RWPE2 (cell line): Measurements from ENCODE around the gene NANOS2.
A peak's percentile ranks its signal among the peaks of the same experiment; 100 is the strongest.

Experiments used
- ATAC-seq: fragments of 200-7000 bp; cut with Tn5 transposase; 3 replicates; pipeline ENCODE4 v1.9.1; 2021; ENCODE audit warnings: low read depth
- DNase-seq: peaks from one replicate; pipeline ENCODE4 v3.0.0-alpha.2; 2020; ENCODE audit warnings: low spot score
- H3K27ac ChIP-seq: fragments of 450-650 bp; 2 replicates; pipeline ENCODE4 v1.5.1; 2017; ENCODE audit warnings: mild to moderate bottlenecking; ENCODE audit not compliant: poor library complexity, severe bottlenecking
- H3K27me3 ChIP-seq: fragments of 250-450 bp; sonication (Bioruptor Pico); 2 replicates; pipeline ENCODE4 v1.5.1; 2021; ENCODE audit warnings: mild to moderate bottlenecking, moderate library complexity; ENCODE audit not compliant: insufficient read depth, poor library complexity, severe bottlenecking
- H3K36me3 ChIP-seq: fragments of 250-450 bp; sonication (Bioruptor Pico); 2 replicates; pipeline ENCODE4 v1.5.1; 2020; ENCODE audit warnings: low read depth, mild to moderate bottlenecking, moderate library complexity
- H3K4me1 ChIP-seq: fragments of 250-450 bp; sonication (Bioruptor Pico); 2 replicates; pipeline ENCODE4 v1.5.1; 2021; ENCODE audit warnings: mild to moderate bottlenecking, moderate library complexity; ENCODE audit not compliant: insufficient read depth, poor library complexity, severe bottlenecking
- H3K4me3 ChIP-seq: fragments of 250-450 bp; sonication (Bioruptor Pico); 2 replicates; pipeline ENCODE4 v1.5.1; 2021; ENCODE audit warnings: mild to moderate bottlenecking, moderate library complexity; ENCODE audit not compliant: severe bottlenecking
- H3K9me3 ChIP-seq: fragments of 250-450 bp; sonication (Bioruptor Pico); 2 replicates; pipeline ENCODE4 v1.5.1; 2021; ENCODE audit warnings: mild to moderate bottlenecking, moderate library complexity; ENCODE audit not compliant: severe bottlenecking
- CTCF ChIP-seq: fragments of 450-650 bp; IDR thresholded peaks from one replicate; pipeline ENCODE4 v1.5.1; 2017; ENCODE audit warnings: mild to moderate bottlenecking, moderate library complexity; ENCODE audit not compliant: poor library complexity, severe bottlenecking

NANOS2 gene

GRCh38 chr19:45952686-45953505 lies 38.3 kb upstream of the NANOS2 start:
- H3K27me3 ChIP-seq: no peaks in the 10 kb centered on the region
- TF ChIP-seq CTCF: no peak
- DNase-seq: no peak
- peaks cover 5% of the 10 kb centered on the region for H3K4me1 ChIP-seq
- peak; percentile 75 for ATAC-seq
- H3K27ac ChIP-seq: no peak overlapping the region
- no peaks in the 10 kb centered on the region for H3K9me3 ChIP-seq
- peak overlapping the region; percentile 15 for H3K4me3 ChIP-seq
- no peaks in the 10 kb centered on the region for H3K36me3 ChIP-seq

GRCh38 chr19:45952341-45952685 lies 37.7 kb upstream of the NANOS2 start:
- ATAC-seq: no peak
- Histone ChIP-seq H3K36me3 (no peaks in the 10 kb centered on the region), H3K4me1 (peaks cover 5% of the 10 kb centered on the region), H3K27me3 (no peaks in the 10 kb centered on the region), H3K9me3 (no peaks in the 10 kb centered on the region), H3K4me3 (no peak overlapping the region), H3K27ac (no peak overlapping the region)
- DNase-seq: no peak
- no peak for TF ChIP-seq CTCF

GRCh38 chr19:45947926-45948325 lies 33.3 kb upstream of the NANOS2 start:
- ATAC-seq (peak; percentile 33; the same call in 1 of the 3 replicates), DNase-seq (no peak)
- no peaks in the 10 kb centered on the region for H3K4me1 ChIP-seq
- TF ChIP-seq CTCF: no peak
- H3K4me3 ChIP-seq: no peak overlapping the region
- no peaks in the 10 kb centered on the region for H3K27me3 ChIP-seq
- H3K9me3 ChIP-seq: no peaks in the 10 kb centered on the region
- no peak overlapping the region for H3K27ac ChIP-seq
- H3K36me3 ChIP-seq: no peaks in the 10 kb centered on the region

- no peak for ATAC-seq
Measured at GRCh38 chr19:45940515-45940805, 25.9 kb upstream of the NANOS2 start.

More at GRCh38 chr19:45940515-45940805, 25.9 kb upstream of the NANOS2 start:
- DNase-seq: no peak
- no peak for TF ChIP-seq CTCF
- Histone ChIP-seq H3K4me3 (no peak overlapping the region), H3K27ac (no peak overlapping the region), H3K27me3 (no peaks in the 10 kb centered on the region), H3K4me1 (no peaks in the 10 kb centered on the region), H3K9me3 (no peaks in the 10 kb centered on the region), H3K36me3 (no peaks in the 10 kb centered on the region)
